NCI-H1048 (cell line): Measurements from ENCODE around the gene CD99L2.

ENCODE experiments used
- DNase-seq: peaks from one replicate; lab custom pipeline; 2025; lab: John Stamatoyannopoulos, UW

The CD99L2 gene

GRCh38 chrX:150898343-150899190 lies at the start of gene CD99L2:
CD99L2 (minus strand) TSS chrX:150898668; CDS start chrX:150898588, 80 bp downstream.
- DNase-seq: peak; percentile 33

- no peak for DNase-seq
Measured at GRCh38 chrX:150944233-150944632, 45.8 kb upstream of the CD99L2 start.

GRCh38 chrX:150942942-150943594 lies 44.6 kb upstream of the CD99L2 start:
- no peak for DNase-seq

- no peak for DNase-seq
Measured at GRCh38 chrX:150941580-150941979, 43.1 kb upstream of the CD99L2 start.

- DNase-seq: no peak
Measured at GRCh38 chrX:150940844-150941495, 42.5 kb upstream of the CD99L2 start.

- no peak for DNase-seq
Measured at GRCh38 chrX:150936556-150936955, 38.1 kb upstream of the CD99L2 start.

GRCh38 chrX:150935467-150935866 lies 37.0 kb upstream of the CD99L2 start:
- DNase-seq: no peak

- no peak for DNase-seq
Measured at GRCh38 chrX:150934453-150934852, 36.0 kb upstream of the CD99L2 start.

- no peak for DNase-seq
Measured at GRCh38 chrX:150933945-150934350, 35.5 kb upstream of the CD99L2 start.

GRCh38 chrX:150929058-150929457 lies 30.6 kb upstream of the CD99L2 start:
- no peak for DNase-seq

GRCh38 chrX:150926791-150927190 lies 28.3 kb upstream of the CD99L2 start:
- no peak for DNase-seq

GRCh38 chrX:150926304-150926703 lies 27.8 kb upstream of the CD99L2 start:
- DNase-seq: no peak

GRCh38 chrX:150919401-150919800 lies 20.9 kb upstream of the CD99L2 start:
- DNase-seq: no peak

- DNase-seq: no peak
Measured at GRCh38 chrX:150913511-150913910, 15.0 kb upstream of the CD99L2 start.

GRCh38 chrX:150907474-150907873 lies 9.0 kb upstream of the CD99L2 start:
- DNase-seq: no peak

GRCh38 chrX:150906694-150907093 lies 8.2 kb upstream of the CD99L2 start:
- no peak for DNase-seq

- DNase-seq: no peak
Measured at GRCh38 chrX:150905293-150905692, 6.8 kb upstream of the CD99L2 start.

- no peak for DNase-seq
Measured at GRCh38 chrX:150903110-150903508, 4.6 kb upstream of the CD99L2 start.

- DNase-seq: no peak
Measured at GRCh38 chrX:150902434-150903109, 4.1 kb upstream of the CD99L2 start.

- no peak for DNase-seq
Measured at GRCh38 chrX:150899191-150899757, 806 bp upstream of the CD99L2 start.

- DNase-seq: no peak
Measured at GRCh38 chrX:150897421-150898320, 797 bp downstream of the CD99L2 start.
